CD4-positive, alpha-beta T cell treated with Interleukin-12 subunit alpha and Interleukin-12 subunit beta, for 1 hour (primary cell): ENCODE measurements around the gene ABLIM3.

Source experiments
- DNase-seq: peaks from one replicate; pipeline ENCODE4 v3.0.0-alpha.2; 2020

Gene ABLIM3

DNA sequence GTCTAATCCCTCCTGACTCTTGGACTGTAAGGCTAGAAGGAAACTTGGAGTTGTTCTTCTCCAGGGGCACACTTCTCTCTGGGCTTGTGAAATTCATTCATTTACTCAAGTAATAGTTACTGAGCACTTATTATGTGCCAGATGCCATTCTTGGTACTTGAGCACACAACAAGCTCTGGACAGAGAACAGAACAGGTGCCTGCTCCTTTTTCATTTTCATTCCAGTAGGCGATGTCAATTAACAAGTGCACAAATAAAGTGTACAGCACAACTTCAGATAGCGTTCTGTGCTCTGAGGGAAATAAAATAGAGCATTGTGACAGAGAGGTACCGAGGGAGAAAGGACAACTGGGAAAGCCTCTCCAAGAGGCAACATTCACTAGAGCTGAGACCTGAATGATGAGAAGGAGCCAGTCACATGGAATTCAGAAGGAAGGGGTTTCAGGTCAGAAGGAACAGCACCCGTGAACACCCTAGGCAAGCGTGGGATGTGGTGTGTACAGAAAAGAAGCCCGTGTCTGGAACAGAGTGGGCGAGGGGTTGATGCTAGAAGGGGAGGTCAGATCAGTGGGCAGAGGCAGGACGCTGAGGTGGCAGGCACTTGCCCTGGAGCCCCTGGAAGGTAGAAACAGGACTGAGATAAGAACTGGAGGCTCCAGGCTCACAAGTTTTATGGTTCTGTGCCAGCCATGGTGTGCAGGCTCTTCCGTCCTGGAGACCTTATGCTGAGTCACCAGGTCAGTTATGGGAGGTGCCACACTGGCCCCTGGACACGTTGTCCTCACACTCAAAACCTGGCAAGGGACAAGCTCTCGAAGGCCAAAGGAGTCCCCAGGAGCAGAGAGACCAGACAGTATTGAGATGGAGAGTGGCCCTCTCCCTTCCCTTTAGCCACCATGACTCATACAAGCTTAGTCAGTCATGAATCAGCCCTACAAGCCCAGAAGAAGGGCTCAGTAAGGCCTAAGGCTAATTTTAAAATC, 7.2 kb upstream of the ABLIM3 start:
- DNase-seq: no peak

DNA sequence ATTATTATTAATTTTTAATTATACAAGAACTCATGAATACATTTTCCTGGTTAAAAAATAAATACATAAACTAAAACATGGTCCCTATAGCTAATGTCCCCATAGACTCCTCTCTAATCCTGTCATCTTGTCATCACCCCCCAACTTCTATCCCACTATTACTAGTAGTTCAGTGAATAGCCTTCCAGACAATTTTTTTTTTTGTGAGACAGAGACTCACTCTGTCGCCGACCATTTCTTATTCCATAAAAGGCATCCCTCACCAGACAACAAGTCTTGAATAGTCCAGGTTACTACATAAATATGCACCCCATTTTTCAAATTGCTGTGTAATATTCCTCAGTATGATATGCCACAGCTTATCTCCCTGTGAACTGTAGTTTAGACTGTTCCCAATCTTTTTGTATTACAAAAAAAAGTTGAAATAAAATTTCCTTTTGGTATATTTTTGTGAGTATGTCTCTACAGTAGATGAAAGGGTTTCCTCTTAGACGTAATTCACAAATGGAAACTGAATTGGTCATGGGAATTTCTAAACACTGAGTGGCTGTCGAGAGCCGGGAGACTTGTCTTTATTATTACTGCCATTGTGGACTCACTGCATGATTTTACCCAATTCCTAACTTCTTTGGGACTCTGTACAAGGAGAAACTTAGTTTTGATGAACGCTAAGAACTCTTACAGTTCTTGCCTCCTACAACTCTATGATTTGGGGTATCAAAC, 6.4 kb upstream of the ABLIM3 start:
- DNase-seq: no peak

DNA sequence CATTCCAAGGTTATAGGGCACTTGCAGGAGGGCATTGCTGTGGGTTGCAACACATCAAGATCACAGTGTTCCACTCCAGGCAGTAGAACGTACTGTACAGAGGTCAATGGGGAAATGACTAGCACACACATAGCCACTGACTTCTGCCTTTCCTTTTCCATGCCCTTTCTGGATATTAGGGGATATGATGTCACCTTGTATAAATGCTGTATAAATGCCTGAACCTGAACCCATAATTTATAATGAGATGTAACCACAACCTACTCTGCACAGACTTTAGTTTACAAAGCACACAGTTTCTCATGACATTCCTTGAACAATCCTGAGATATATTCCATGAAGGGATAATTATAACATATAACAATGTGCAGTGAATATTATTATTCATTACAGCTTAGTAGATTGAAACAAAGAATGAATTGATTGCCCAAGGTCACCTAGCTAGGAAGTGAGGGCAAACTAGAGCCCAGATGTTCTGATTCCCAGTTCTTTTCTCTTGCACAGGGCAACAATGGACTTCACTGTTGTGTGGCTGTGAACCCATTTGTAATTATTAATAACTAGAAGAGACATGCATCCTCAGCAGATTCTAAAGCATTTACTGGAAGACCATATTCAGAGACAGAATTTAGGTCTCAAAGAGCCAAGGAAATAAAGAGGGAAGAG, 5.6 kb upstream of the ABLIM3 start:
- no peak for DNase-seq

DNA sequence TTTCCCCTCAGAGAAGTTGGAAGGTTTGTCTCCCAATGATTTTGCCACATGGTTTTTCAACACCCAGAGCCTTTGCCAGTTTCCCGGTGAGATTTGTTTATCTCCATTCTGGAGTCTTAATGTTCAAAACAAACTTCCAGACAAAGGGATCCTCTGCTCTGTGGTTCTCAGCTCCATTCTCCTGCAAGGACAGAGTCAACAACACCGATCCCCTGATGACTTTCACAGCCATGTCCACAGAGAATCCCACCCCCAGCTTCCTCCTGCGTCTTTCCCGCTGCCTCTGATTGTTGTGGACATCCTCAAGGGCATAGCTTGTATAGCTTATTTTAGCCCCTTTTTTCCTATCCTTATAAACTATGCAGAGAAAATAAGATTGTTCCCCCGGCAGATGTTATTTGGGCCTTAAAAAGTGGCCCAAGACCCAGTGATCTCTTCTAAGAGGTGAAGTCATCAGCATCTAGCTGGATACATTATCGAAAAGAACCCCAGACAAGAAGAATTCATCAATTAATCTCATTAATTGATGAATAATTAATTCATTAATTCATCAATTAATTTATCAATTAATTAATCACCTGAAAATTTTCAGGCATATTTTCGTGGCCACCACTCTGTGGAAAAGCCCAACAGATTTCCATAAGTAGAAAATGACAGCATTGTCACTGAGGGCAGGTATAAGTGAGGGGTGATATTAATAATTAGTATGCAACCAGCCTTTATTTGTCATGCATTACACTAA, 2.9 kb upstream of the ABLIM3 start:
- no peak for DNase-seq

DNA sequence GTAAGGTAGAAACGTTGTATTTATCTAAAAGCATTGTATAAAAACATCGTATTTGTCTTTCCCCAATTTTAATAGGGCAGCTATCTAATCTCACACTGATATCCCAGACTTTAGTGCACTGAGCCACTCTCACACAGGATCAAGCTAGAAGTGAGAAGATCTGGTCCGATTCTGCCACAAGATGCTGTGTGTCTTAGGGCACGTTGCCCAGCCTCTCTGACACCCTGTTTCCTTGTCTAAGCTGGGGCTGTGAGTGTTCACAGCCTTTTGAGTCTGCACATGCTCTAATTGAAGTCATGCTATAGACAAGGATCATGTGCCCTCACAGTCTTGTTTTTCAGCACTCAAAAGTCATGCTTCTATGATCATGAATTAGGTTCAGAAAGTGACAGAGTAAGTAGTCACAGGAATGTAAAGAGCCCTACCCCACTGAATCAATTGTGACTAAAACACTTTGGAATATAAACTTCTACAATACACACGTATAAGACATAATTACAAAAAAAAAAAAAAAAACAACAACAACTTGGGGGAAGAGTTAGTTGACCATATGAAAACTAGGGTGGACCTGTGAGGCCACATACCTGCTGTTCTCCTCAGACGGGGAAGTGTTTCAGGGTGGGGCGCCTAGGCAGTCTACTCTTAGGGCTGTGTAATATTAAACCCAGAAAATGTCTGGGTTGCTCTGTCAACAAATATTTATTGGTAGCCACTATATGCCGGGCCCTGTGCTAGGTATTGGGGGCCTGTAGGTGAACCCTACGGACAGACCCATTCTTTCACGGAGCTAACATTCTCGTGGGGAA, 893 bp upstream of the ABLIM3 start:
- no peak for DNase-seq

DNA sequence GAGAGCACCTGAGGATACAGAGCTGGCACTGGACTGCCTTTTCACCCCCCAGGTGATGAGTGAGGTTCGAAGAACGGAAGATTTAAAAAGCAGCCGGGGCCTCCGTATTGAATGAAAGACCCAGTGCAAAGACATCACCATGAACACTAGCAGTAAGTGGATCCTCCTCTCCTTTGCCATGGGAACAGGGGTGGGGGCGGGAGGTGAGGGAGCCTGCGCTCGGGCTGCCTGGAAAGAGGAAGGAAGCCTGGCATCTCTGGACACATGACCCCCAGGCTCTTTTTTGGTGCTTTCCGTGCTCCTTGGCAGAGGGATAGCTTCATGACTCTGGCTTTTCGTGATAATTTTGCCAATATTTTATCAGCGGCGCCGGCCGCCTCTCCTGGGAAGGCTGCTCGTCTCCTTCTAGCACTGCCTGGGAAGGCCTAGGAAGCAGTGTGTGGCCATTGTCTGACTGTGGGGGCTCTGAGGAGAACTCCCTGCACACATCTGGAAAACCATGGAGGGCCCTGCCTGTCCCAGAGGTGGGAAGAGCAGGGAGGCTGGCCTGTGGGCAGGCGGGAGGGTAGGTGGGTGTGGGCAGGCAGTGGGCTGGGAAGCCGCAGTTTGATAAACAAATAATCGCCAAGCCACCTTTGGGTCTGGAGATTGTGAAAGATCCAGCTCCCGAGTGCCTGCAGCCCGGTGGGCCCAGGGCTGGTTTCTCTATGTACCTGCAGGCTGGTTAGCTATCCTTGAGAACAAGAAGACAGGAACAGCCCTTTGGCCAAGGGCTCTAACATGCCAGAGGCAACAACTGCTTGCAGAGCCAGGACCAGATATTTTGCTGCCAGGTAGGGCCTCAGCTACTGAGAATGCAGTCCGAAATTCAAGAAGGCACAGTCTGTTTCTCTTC, 911 bp downstream of the ABLIM3 start:
- no peak for DNase-seq

DNA sequence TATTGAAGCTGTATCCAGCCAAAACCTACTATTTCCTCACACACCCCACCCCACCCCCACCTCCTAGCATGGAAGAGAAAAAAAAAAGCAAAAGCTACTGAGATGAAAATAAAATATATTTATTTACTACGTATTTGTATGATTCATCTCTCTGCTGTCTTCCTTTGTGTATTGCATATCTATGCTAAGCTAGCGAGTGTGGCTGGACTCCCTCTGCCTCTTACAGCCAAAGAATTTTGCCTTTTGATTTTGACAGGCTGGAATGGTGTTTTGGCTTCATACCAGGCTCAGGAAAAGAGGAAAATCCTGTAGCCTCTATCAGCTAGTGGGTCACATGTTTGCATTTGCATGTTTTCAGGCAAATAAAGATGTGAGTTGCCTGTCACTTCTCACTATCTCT, 2.2 kb downstream of the ABLIM3 start:
- no peak for DNase-seq

DNA sequence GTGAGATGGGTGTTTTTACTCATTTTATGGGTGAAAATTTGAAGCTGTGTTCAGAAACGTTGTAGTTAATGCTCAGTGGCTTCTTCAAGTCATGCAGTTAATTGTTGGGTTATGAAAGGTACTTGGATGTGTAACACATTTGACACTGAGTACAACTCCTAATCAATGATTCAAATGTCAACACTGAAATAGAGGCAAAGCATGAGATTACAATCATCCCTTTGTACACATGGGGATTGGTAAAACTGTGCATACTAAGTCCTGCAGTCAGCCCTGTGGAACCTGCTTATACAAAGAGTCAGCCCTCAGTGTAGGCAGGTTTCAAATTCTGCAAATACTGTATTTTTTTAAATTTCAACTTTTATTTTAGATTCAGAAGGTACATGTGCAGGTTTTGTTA, 3.3 kb downstream of the ABLIM3 start:
- DNase-seq: no peak

DNA sequence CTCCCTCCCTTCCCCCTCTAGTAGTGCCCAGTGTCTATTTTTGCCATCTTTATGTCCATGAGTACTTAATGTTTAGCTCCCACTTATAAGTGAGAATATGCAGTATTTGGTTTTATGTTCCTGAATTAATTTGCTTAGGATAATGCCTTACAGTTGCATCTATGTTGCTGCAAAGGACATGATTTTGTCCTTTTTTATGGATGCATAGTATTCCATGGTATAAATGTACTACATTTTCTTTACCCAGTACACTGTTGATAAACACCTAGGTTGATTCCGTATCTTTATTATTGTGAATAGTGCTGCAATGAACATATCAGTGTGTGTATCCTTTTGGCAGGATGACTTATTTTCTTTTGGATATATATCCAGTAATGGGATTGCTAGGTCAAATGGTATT, 3.8 kb downstream of the ABLIM3 start:
- DNase-seq: no peak

DNA sequence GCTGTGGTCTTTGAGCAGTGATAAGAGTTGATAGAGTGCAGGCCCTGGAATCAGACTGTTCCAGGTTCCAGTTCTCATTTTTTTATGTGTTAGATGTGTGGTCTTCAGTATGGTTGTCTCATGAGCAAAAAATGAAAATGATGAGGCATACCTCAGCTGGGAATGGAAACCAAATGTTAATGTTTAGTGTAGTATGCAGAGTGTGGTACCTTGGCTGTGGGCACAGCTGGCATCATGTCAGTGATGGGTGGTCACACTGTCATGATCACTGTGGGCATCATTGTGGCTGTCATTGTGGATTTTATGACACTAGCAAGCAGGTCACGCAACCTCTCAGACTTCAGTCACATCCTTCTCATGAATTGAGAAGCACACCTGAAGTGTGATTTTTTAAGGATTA, 6.4 kb downstream of the ABLIM3 start:
- DNase-seq: no peak

DNA sequence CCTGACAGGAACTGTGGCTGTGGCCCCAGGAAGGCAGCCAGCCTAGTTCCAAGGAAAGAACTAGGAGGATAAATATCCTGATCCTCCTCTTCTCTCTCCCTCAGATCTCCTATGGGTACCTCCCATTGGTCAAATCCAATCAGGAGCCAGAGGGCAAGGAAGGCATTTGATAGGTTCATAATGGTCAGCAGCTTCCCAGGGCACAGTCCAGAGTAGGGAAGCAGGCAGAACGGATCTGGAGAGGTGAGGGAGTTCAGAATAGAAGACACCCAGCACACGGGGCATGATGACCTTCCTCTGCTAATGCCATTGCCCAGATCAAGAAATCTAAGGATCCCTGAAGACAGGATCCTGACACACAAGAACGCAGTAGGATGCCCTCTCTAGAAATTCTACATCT, 8.6 kb downstream of the ABLIM3 start:
- DNase-seq: no peak

DNA sequence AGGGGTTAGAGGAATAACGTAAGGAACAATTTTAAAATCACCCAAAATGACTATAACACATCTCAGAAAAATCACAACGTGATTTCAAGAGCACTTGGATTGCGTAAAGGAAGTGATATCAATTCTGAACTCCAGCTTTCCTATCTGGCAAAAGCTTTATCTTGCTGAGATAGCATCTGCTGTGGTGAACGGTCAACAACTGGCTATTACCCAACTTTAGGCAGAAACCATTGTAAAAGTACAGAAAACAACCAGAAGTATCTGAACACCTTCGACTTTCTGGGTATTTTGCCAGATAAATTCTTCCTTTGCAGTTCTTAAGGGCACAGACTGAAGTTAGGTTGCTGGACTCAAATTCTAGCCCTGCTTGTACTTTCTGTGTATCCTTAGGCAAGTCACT, 9.2 kb downstream of the ABLIM3 start:
- no peak for DNase-seq

DNA sequence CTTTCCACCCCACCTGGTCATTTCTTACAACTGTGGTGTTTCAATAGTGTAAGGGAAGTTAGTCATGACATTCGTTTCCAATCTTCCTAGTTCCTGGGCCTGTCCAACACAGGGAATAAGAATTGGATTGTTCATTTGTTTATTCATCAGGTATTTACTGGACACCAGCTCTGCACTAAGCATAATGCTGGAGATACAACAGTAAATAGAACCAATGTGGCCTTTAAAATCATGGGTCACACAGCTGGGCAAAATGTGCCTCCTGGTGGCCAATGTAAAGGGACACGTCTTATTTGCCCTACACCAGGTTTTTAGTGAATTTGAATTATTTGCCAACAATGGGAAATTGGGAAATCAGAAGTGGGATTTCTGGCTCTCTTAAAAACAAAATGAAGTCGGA, 10.4 kb downstream of the ABLIM3 start:
- no peak for DNase-seq

DNA sequence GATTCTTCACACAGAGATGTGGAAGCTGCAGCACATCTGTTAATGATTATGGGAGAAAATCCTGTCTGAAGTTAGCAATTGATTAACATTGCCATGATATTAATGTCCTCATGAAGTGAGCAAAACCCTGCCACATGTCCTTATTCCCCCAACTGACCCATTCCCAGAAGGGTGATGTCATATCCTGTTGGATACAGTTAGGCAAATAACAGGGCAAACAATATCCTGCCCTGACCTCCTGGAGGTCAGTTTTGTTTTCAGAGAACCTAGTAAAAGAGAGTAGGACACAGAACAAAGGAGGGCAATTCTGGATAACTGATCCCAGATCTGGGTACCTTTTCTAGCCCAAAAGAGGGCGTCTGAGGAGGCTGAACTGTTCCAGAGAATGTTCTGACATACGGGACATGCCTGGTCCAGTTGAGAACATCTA, 11.0 kb downstream of the ABLIM3 start:
- DNase-seq: no peak

DNA sequence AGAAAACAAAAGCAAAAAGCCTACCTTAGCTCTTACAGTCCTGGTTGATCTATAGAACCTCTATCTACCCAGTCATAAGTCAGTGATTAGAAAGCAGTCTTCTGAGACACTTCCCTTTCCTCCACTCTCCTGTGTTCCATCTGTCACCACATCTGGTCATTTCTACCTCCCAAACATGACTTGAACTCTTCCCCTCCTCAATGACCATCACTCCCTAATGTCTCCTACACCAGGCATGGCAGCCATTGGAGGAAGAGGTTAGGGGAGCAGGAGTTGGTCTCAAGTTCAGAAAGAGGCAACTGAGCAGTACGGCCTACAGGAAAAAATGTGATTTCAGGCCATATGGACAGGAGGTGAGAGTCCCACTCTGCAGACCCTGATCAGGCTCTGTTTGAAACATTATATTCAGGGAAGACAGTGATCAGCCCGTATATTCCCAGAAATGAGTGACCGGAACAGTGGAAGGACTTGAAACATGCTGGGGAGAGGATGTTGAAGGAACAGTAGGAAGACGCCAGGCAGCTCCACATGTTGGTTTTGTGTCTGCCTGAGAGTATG, 12.0 kb downstream of the ABLIM3 start:
- no peak for DNase-seq

DNA sequence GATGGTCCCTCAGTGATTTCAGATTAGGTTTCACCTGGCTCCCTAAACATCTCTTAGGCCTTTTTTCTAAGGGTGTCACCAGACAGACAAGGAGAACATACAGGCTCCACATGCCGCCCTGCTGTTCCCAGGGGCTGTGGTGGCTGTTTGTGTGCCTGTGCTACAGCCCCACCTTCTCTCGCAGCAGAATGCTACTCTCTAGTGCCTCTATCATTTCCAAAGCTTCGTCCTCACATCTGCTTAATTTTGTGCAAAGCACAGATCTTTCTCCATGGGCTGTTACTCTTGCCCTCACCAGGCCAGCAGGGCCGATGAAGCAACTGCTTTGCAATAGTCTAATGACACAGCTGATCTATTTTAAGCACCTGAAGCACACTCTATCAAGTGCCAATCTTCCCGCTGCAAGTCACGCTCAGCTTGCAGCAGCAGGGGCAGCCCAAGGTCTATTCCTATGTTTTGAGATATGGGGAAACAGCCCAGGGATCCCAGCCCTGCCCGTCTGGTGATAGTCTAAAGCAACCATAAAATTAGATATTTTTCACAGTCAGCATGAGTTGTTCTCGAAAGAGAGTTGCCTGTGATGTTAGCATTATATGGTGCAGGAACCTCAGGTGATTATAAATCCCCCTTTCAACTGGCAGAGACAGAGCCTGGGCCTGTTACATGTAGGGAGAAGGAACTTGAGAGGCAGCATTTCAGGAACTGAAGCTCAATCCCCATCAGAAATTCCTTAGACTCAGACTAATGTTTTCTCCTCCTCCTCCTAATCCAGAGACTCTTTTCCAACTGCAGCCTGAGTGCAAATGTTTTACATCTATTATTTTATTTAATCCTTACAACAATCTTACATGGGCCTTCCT, 12.7 kb downstream of the ABLIM3 start:
- no peak for DNase-seq

DNA sequence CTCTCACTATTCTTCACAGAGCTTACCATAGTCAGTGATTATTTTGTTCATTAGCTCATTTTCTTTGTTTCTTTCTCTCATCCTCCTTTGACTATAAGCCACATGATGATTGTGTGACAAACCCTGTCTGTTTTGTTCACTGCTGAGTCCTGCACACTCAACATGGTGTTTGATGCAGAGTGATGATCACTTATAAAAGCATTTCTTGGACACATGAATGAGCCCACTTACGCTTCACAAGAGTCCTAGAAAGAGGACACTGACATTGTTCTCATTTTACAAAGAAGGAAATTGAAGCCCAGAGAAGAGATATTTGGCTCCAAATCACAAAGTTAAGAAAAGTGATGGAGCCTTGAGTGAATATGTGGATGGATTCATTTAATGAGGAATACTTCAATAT, 13.4 kb downstream of the ABLIM3 start:
- DNase-seq: no peak

DNA sequence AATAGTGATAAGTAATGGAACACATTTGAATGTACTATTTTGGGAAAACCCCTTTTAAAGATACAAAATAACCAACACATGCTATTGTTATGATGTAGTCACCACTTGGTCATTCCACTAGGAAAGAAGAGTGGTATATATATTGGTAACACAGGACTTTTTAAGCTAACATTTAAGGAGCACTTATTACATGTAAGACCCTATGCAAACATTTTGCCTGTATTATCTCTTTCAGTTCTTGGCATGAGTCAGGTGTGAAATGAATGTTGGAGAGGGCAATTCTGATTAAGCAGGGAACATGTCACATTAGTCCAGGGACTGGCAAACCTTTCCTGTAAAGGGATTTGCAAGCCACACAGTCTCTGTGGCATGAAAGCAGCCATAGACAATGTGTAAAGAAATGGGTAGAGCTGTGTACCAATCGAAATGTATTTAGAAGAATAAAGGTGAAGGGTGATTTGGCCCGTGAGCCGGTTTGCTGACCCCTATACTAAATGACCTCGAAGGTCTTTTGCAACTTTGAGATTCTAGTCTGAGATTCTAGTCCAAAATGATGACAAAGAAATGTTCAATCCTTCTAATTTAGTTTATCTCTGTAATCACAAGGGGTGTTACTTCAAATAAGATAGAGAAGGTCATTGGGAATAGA, 15.3 kb downstream of the ABLIM3 start:
- no peak for DNase-seq

DNA sequence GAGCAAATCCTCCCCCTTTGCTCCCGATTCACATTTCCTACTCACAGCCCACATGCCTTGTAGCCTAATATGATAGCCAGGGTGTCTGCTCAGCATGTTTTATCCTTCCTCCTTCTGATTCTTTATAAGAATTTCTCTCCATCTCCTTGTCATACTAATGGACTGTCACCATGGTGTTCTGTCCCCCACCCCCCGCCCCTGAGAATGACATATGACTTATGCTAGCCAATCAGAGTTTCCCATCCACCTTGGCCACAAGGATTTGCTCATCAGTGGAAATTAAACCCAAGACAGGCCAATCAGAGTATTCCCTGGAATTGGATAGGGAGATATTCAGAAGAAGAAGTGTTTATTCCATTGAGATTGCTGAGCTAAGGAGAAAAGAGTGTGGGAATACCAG, 16.0 kb downstream of the ABLIM3 start:
- DNase-seq: no peak
